WERI-Rb-1 (cell line): ENCODE results near the gene HELLS.
"Not testable (repeated sequence)": the region's sequence is repeated elsewhere in the genome, so short reads cannot be mapped to it uniquely, and the experiment has no call there.

Experiments used
- DNase-seq: peaks from one replicate; pipeline ENCODE4 v3.0.0-alpha.2; 2020
- H3K27ac ChIP-seq: fragments of 250-450 bp; sonication (Bioruptor Pico); 2 replicates; pipeline ENCODE4 v1.5.1; 2020; ENCODE audit warnings: mild to moderate bottlenecking, moderate library complexity
- H3K27me3 ChIP-seq: fragments of 250-450 bp; sonication (Bioruptor Pico); 2 replicates; pipeline ENCODE4 v1.5.1; 2021; ENCODE audit warnings: mild to moderate bottlenecking, low read depth, moderate library complexity; ENCODE audit not compliant: insufficient read depth, severe bottlenecking
- H3K36me3 ChIP-seq: fragments of 250-450 bp; sonication (Bioruptor Pico); 2 replicates; pipeline ENCODE4 v1.5.1; 2020; ENCODE audit warnings: mild to moderate bottlenecking, moderate library complexity
- H3K4me3 ChIP-seq: 2 replicates; pipeline ENCODE4 v1.5.1; 2011; ENCODE audit warnings: low read depth, mild to moderate bottlenecking, control low read depth, low read length
- H3K9me3 ChIP-seq: fragments of 250-450 bp; sonication (Bioruptor Pico); 2 replicates; pipeline ENCODE4 v1.5.1; 2021; ENCODE audit warnings: mild to moderate bottlenecking, moderate library complexity; ENCODE audit not compliant: severe bottlenecking
- CTCF ChIP-seq: IDR thresholded peaks from 2 replicates; pipeline ENCODE4 v1.5.1; 2011; ENCODE audit warnings: low read depth, mild to moderate bottlenecking, control low read depth, inconsistent platforms, low read length

Gene HELLS

GRCh38 chr10:94630017-94630688 lies 84.6 kb downstream of the HELLS start:
- Histone ChIP-seq H3K4me3 (no peak overlapping the region), H3K9me3 (peaks cover 3% of the 10 kb centered on the region), H3K27me3 (no peaks in the 10 kb centered on the region), H3K27ac (no peak overlapping the region), H3K36me3 (no peaks in the 10 kb centered on the region)
- 0 out of 2 replicates have a peak, but pooled peaks have one; percentile 8 for TF ChIP-seq CTCF
- DNase-seq = no peak

GRCh38 chr10:94631077-94631875 lies 85.7 kb downstream of the HELLS start:
- no peak overlapping the region for H3K4me3 ChIP-seq
- H3K27me3 ChIP-seq = no peaks in the 10 kb centered on the region
- peaks cover 3% of the 10 kb centered on the region for H3K9me3 ChIP-seq
- DNase-seq = no peak
- no peak overlapping the region for H3K27ac ChIP-seq
- H3K36me3 ChIP-seq = no peaks in the 10 kb centered on the region
- TF ChIP-seq CTCF = no peak

GRCh38 chr10:94632954-94633353 lies 87.4 kb downstream of the HELLS start:
- DNase-seq = no peak
- H3K36me3 ChIP-seq = no peaks in the 10 kb centered on the region
- H3K27ac ChIP-seq = no peak overlapping the region
- no peak for TF ChIP-seq CTCF
- H3K27me3 ChIP-seq = no peaks in the 10 kb centered on the region
- no peak overlapping the region for H3K4me3 ChIP-seq
- H3K9me3 ChIP-seq = peaks cover 5% of the 10 kb centered on the region

GRCh38 chr10:94638097-94638496 lies 92.5 kb downstream of the HELLS start:
- H3K4me3 ChIP-seq, H3K36me3 ChIP-seq, DNase-seq, H3K27me3 ChIP-seq, H3K27ac ChIP-seq: not testable (repeated sequence)
- H3K9me3 ChIP-seq = peaks cover 14% of the 10 kb centered on the region

DNA sequence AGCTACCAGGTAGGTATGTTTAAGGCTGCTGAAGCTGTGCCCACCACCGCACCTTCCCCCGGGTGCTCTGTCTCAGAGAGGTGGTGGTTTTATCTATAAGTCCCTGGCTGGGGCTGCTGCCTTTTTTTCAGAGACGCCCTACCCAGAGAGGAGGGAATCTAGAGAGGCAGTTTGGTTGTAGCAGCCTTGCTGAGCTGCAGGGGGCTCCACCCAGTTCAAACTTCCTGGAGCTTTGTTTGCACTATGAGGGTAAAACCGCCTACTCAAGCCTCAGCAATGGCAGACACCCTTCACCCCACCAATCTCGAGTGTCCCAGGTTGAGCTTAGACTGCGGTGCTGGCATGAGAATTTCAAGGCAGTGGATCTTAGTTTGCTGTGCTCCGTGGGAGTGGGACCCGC lies 94.3 kb downstream of the HELLS start:
- Histone ChIP-seq H3K27ac (no peak overlapping the region), H3K4me3 (no peak overlapping the region), H3K9me3 (peaks cover 11% of the 10 kb centered on the region), H3K27me3 (no peaks in the 10 kb centered on the region), H3K36me3 (no peaks in the 10 kb centered on the region)
- no peak for TF ChIP-seq CTCF
- DNase-seq = no peak

GRCh38 chr10:94640562-94640961 lies 95.0 kb downstream of the HELLS start:
- DNase-seq = no peak
- H3K27ac ChIP-seq = no peak overlapping the region
- peaks cover 11% of the 10 kb centered on the region for H3K9me3 ChIP-seq
- no peak overlapping the region for H3K4me3 ChIP-seq
- no peaks in the 10 kb centered on the region for H3K27me3 ChIP-seq
- TF ChIP-seq CTCF = no peak
- H3K36me3 ChIP-seq = no peaks in the 10 kb centered on the region
